Upper lobe of right lung (tissue), 1 donor: Measurements from ENCODE around the gene LUC7L2. TPM values are rescaled to one million over a fixed set of nuclear protein-coding genes. Genes with fewer than 3 reads are reported as not detected.
A peak's percentile ranks its signal among the peaks of the same experiment; 100 is the strongest.

Experiments used
- ATAC-seq: fragments of 200-7000 bp; cut with Tn5 transposase; one replicate; pipeline ENCODE4 v1.9.1; 2020; ENCODE audit warnings: mild to moderate bottlenecking, moderate library complexity
- DNase-seq: peaks from one replicate; pipeline ENCODE4 v3.0.0-alpha.2; 2020
- H3K27ac ChIP-seq: fragments of 200-600 bp; one replicate; pipeline ENCODE4 v1.8.0; 2022
- H3K27me3 ChIP-seq: fragments of 200-600 bp; one replicate; pipeline ENCODE4 v1.8.0; 2022; ENCODE audit warnings: mild to moderate bottlenecking
- H3K36me3 ChIP-seq: fragments of 200-600 bp; one replicate; pipeline ENCODE4 v1.8.0; 2022
- H3K4me1 ChIP-seq: fragments of 200-600 bp; one replicate; pipeline ENCODE4 v1.8.0; 2022
- H3K4me3 ChIP-seq: fragments of 200-600 bp; one replicate; pipeline ENCODE4 v1.8.0; 2022; ENCODE audit warnings: mild to moderate bottlenecking
- H3K9me3 ChIP-seq: fragments of 200-600 bp; one replicate; pipeline ENCODE4 v1.8.0; 2022
- CTCF ChIP-seq: fragments of 200-600 bp; IDR thresholded peaks from one replicate; pipeline ENCODE4 v1.8.0; 2022; ENCODE audit warnings: antibody characterized with exemption
- intact Hi-C: fragments of 100-400 bp; cut with DNase I; formaldehyde crosslinking; loops from one replicate; pipeline ENCODE4 v1.11.0; 2022
- total RNA-seq: library from RNA; stranded (reverse); fragmentation: NEBNext Ultra II Directional; extraction: Animal tissue kit (Norgen Biotek cat#: 25700); gene quantifications from one replicate; pipeline ENCODE4 v1.2.1, GENCODE V29; 2021
- donor health status: DM: no; HTN: yes; CAD: no; lungs with severe emphysema.

The LUC7L2 gene
- total RNA-seq, 1 donor from 2014 or later: 79.5 TPM

GRCh38 chr7:139339698-139340036, 20.0 kb upstream of the LUC7L2 start:
- TF ChIP-seq CTCF: no peak
- Histone ChIP-seq H3K4me3 (peak overlapping the region; percentile 90), H3K4me1 (peaks cover 6% of the 10 kb centered on the region), H3K36me3 (no peaks in the 10 kb centered on the region), H3K27ac (peak overlapping the region; percentile 100), H3K27me3 (no peaks in the 10 kb centered on the region), H3K9me3 (no peaks in the 10 kb centered on the region)
- DNase-seq (no peak), ATAC-seq (no peak)
- intact Hi-C loops: no loop called here

GRCh38 chr7:139340037-139340807, 19.5 kb upstream of the LUC7L2 start:
- peaks cover 6% of the 10 kb centered on the region for H3K4me1 ChIP-seq
- intact Hi-C loops: no loop called here
- H3K27ac ChIP-seq: peak overlapping the region; percentile 100
- peak; percentile 88 for ATAC-seq
- peak; percentile 75 for TF ChIP-seq CTCF
- DNase-seq: peak; percentile 98
- H3K27me3 ChIP-seq: no peaks in the 10 kb centered on the region
- peaks cover under 1% of the 10 kb centered on the region for H3K36me3 ChIP-seq
- H3K9me3 ChIP-seq: no peaks in the 10 kb centered on the region
- H3K4me3 ChIP-seq: peak overlapping the region; percentile 90

GRCh38 chr7:139340808-139341057, 19.0 kb upstream of the LUC7L2 start:
- Histone ChIP-seq H3K36me3 (peaks cover 6% of the 10 kb centered on the region), H3K27me3 (no peaks in the 10 kb centered on the region), H3K9me3 (no peaks in the 10 kb centered on the region), H3K4me3 (peak overlapping the region; percentile 90), H3K4me1 (peaks cover 6% of the 10 kb centered on the region), H3K27ac (peak overlapping the region; percentile 100)
- peak; percentile 85 for DNase-seq
- ATAC-seq: no peak
- TF ChIP-seq CTCF: no peak
- intact Hi-C loops: no loop called here

GRCh38 chr7:139341058-139341775, 18.5 kb upstream of the LUC7L2 start, which contains the start of gene FMC1:
Gene FMC1 (plus strand): TSS chr7:139341337. CDS start chr7:139341385, 48 bp downstream.
- Histone ChIP-seq H3K4me1 (peaks cover 6% of the 10 kb centered on the region), H3K27ac (peak within 1 kb of the TSS; percentile 100), H3K27me3 (no peaks in the 10 kb centered on the region), H3K4me3 (peak within 1 kb of the TSS; percentile 90), H3K36me3 (peaks cover 11% of the 10 kb centered on the region), H3K9me3 (no peaks in the 10 kb centered on the region)
- ATAC-seq (peak; percentile 85), DNase-seq (peak; percentile 94)
- TF ChIP-seq CTCF: peak; percentile 57
- intact Hi-C loops: no loop called here

GRCh38 chr7:139341776-139342226, 17.9 kb upstream of the LUC7L2 start:
- Histone ChIP-seq H3K9me3 (no peaks in the 10 kb centered on the region), H3K36me3 (peaks cover 16% of the 10 kb centered on the region), H3K27ac (peak overlapping the region; percentile 100), H3K4me3 (peak overlapping the region; percentile 90), H3K27me3 (no peaks in the 10 kb centered on the region), H3K4me1 (peaks cover 6% of the 10 kb centered on the region)
- ATAC-seq: no peak
- intact Hi-C loops: no loop called here
- DNase-seq: no peak
- TF ChIP-seq CTCF: no peak
